GM21515 (cell line): ENCODE data around the gene MYL6B.
A peak's percentile ranks its signal among the peaks of the same experiment; 100 is the strongest.
"Not testable (repeated sequence)": the region's sequence is repeated elsewhere in the genome, so short reads cannot be mapped to it uniquely, and the experiment has no call there.

Experiments used
- ATAC-seq: cut with Tn5 transposase; IDR thresholded peaks from one replicate; pipeline ENCODE4 v1.9.1; 2021; ENCODE audit not compliant: unreplicated experiment

Gene MYL6B

DNA sequence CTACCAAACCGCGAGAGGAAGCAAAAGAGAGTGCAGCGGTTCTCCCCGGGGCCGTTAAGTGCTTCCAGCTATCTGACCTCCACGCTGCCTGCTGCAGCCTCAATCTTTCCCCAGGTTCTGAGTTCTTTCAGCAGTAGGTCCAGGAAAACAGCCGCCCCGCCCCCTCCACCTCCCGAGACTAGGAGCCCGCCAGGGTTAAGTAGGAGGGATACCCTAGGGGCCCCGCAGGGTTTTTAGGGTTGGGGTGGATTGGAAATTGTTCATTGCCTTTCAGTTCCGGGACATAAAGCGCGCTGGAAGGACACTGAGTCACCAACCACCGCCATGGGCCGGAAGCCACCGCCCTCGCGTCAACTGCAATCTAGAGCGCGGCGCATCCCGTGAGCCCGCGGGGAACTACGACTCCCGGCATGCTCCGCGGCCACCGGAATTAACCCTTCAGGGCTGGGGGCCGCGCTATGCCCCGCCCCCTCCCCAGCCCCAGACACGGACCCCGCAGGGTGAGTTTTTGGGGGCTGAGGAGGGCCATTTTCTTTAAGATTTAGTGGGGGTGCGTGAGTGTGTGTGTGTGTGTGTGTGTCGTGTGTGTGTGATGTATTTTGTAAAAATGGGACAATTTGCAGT, at the start of gene MYL6B:
Gene MYL6B, plus strand, starts transcription at position 456 of the 624 bp plus-strand sequence. CDS start 1,332 bp downstream, outside the sequence.
- peak; percentile 84 for ATAC-seq

DNA sequence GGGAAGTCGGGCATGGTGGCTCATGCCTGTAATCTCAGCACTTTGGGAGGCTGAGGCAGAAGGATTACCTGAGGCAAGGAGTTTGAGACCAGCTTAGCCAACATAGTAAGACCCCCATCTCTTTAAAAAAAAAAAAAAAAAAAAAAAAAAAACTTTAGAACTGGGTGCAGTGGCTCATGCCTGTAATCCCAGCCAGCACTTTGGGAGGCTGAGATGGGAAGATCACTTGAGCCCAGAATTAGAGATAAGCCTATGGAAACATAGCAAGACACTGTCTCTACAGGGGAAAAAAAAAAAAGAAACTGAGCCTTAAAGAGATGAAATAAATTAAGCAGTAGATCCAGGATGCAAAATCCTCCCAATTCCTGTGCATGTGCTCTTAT, 49.7 kb upstream of the MYL6B start:
- ATAC-seq: no peak

DNA sequence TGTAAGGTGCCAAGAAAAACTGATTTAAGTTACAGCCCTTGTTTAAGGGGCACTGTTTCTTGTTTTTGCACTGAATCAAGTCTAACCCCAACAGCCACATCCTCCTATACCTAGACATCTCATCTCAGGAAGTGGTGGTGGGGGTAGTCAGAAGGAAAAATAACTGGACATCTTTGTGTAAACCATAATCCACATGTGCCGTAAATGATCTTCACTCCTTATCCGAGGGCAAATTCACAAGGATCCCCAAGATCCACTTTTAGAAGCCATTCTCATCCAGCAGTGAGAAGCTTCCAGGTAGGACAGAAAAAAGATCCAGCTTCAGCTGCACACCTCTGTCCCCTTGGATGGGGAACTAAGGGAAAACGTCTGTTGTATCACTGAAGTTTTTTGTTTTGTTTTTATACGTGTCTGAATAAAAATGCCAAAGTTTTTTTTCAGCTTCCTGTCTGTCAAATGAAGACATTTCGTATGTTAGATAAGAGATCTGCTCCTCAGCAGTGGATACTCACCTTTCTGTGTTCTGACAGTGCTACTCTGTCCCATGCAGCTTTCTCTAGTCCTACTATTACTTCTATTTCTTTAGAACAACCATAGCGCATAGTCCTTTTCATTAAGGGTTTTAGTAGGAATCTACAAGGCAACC, 49.2 kb upstream of the MYL6B start:
- ATAC-seq: no peak

DNA sequence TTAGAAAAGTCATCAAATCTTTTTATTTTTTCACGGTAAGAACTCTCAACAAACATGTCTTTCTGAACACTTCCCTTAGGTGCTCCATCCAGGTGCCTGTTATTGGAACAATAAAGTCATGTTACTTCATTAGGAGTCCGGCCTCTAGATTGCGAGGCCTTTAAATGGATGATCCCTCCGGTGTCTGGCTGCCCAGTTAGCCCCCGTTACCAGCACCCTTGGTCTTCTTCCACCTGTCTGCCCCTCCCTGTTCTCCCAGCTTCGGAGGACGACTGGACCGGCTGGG, 48.6 kb upstream of the MYL6B start:
- no peak for ATAC-seq

DNA sequence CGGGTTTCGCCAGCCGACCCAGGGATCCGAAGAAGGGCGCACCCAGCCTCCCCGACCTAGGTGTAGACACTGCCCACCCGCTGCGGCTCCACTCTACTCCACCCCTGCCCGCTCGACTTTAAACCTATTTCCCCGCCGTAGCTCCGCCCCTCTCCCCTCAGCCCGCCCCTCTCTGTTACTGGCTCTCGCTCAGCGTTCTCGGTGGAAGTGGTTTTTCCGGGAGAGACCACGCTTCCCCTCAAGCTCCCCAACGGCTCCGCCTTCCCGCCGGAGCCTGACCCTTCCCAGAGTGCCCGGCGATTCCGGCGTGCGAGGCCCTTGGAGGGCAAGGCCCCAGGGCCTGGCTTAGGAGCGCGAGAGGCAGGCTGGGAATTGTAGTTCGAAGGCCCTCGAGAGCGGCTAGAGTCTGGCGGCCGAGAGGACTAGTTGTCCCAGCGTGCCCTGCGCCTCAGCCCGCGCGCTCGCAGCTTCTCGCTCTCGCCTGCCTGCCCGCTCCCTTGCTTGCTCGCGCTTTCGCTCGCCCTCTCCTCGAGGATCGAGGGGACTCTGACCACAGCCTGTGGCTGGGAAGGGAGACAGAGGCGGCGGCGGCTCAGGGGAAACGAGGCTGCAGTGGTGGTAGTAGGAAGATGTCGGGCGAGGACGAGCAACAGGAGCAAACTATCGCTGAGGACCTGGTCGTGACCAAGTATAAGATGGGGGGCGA, 48.1 kb upstream of the MYL6B start, which contains the start of gene PA2G4:
Gene PA2G4, plus strand, starts transcription at position 451 of the 706 bp plus-strand sequence. Its CDS starts 179 bp downstream, at position 630.
- peak; percentile 93 for ATAC-seq

DNA sequence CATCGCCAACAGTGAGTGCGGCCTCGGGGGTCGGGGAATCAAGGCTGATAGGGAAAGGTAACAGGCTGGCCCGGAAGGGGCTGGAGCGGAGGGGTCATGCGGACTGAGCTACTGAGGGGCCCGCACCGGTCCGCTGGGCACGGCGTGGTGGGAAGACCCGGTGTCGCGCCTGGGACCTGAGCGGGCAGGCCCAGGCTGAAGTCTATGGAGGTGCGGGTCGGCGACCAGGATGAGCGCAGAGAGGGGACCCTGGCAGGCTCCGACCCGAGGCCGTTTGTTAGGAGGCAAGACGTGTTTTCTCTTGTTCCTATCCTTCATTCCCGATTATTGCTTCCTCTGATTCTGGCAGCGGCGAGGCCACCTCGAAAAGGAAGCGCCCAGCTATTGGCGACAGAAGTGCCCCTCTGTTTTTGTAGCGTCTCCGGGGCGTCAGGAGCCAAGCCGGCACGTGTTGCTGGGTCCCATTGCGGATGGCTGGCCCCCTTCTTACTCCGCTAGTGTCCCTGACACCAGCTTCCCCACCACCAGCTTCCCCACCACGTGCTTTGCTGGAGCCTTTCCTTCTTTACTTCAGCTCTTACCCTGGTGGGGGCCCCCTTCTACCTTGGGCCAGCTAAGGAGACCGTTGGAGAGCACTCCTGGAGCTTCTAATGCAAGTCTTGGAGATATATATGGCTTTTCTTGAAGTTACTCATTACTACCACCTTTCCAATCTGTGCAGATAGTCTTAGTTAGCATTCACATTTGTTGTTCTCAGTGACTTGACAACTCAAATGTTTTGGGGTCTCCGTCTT, 47.4 kb upstream of the MYL6B start:
- ATAC-seq: no peak

DNA sequence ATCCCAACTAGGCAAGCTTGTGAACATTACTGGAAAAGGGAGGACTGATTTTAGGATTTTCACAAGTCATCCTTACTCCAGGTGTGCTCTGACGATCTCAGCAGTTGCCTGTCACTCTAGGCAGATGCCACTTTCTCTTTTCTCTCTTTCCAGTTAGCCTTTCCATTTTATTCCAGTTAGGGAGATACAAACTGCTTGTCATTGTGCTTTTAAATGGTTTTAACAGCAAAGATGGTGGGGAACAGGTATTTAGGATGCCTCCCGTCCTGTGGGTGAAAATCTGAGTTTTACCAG, 46.8 kb upstream of the MYL6B start:
- no peak for ATAC-seq

DNA sequence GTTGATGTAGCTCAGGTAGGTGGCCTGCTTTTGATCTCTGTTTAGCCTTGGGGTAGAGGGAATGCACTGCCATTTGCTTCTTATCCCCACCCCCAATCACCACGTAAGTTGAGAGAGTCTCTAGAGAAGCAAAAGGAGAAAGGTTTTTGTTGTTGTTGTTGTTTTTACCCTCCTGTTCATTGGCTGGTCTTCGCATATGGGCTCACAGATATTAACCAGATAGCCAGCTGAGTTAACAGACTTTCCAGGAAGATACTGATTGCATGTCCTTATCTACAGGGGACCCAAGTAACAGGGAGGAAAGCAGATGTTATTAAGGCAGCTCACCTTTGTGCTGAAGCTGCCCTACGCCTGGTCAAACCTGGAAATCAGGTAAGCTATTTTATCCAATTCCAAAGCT, 45.1 kb upstream of the MYL6B start:
- ATAC-seq: no peak

DNA sequence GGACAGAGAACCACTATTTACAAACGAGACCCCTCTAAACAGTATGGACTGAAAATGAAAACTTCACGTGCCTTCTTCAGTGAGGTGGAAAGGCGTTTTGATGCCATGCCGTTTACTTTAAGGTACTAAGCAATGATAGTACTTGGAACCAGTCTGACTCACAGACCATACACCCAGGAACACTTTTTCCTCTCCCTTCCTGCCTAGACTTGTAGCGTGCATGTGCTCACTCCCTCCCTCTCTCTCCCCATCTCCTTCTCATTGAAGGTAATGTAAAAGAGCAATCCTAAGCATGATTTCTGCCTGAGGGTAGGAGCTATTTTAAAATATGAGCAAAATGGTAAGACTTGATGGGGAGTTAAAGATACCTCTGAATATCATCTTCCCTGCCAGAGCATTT, 41.8 kb upstream of the MYL6B start:
- ATAC-seq: no peak

DNA sequence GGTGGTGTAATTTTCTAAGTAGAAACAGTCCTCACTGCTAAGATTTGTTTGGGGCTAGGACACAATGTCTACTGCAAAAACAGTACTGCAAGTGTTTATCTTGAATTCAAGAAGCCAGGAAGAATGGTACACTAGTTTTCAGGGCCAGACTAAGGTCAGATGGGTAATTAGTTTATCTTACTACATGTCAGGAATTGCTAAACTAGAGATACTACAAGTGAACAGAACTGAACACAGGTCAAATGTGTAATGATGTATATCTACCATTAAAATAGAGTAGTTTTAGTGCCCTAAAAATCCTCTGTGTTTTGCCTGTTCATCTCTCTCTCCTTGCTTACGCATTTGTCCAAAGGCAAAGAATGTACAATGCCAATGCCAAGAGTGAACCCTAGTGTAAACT, 38.3 kb upstream of the MYL6B start:
- no peak for ATAC-seq

DNA sequence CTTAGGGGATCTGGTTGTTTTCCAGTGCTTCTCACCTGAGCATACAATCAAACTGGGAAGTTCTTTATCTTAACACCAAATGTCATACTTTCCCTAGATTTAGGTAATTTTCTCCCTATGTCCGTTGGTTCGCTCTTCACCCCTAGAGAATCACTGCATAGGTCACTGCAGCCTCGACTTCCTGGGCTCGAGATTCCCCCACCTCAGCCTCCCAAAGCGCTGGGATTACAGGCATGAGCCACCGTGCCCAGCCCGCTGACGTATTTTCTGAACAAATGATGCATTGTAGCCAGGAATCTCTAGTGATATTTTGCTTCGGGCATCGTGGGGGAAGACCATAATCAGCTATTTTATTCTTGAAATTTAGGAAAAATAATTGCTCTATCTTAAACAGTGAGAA, 37.1 kb upstream of the MYL6B start:
- no peak for ATAC-seq

DNA sequence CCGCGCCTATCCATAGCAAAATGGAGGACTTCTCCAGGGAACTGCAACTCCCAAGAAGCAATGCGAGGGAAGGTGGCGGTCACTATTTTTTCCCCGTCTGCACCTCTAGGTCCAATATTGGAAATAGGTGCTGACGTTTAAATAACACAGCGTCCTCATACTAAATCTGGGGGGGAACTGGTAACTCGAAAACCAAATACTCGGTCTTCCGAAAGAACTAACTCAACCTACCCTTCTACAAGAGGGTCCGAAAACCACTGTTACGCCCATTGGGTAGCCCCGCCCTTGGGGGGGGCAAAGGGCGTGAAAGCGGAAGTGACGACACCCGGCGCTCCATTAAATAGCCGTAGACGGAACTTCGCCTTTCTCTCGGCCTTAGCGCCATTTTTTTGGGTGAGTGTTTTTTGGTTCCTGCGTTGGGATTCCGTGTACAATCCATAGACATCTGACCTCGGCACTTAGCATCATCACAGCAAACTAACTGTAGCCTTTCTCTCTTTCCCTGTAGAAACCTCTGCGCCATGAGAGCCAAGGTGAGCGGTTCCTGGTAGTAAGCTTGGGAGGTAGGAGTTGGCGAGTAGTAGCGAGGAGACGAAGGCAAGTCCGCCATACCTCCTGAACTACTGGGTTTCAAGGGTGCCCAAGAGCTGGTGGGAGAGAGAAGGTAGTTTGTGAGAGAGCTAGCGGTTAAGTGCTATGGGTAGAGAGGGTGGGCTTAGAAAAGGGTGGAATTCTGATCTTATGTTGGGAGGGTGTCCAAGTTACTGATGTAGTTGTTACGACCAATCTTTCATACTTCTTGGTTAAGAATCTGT, 35.9 kb upstream of the MYL6B start, which contains the start of gene RPL41:
Gene RPL41, plus strand, starts transcription at position 367 of the 815 bp plus-strand sequence.
- ATAC-seq: peak; percentile 35

DNA sequence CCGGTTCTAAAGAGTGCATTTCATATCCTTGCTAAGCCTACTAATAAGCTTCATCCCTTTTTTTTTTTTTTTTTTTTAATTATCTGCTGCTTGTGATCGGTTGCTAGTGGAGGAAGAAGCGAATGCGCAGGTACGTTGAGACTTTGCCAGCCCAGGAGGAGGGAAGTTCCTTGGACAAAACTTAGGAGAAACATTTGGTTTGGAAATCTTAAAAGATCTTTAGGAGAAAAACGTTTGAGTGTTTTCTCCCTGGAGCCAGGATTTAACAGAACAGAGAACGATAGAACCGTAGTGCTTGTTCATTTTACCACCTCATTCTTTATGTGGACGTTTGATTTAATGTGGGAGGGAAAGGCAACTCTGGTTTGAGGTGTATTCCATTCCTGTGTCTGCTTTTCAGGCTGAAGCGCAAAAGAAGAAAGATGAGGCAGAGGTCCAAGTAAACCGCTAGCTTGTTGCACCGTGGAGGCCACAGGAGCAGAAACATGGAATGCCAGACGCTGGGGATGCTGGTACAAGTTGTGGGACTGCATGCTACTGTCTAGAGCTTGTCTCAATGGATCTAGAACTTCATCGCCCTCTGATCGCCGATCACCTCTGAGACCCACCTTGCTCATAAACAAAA, 35.2 kb upstream of the MYL6B start:
- not testable (repeated sequence) for ATAC-seq

DNA sequence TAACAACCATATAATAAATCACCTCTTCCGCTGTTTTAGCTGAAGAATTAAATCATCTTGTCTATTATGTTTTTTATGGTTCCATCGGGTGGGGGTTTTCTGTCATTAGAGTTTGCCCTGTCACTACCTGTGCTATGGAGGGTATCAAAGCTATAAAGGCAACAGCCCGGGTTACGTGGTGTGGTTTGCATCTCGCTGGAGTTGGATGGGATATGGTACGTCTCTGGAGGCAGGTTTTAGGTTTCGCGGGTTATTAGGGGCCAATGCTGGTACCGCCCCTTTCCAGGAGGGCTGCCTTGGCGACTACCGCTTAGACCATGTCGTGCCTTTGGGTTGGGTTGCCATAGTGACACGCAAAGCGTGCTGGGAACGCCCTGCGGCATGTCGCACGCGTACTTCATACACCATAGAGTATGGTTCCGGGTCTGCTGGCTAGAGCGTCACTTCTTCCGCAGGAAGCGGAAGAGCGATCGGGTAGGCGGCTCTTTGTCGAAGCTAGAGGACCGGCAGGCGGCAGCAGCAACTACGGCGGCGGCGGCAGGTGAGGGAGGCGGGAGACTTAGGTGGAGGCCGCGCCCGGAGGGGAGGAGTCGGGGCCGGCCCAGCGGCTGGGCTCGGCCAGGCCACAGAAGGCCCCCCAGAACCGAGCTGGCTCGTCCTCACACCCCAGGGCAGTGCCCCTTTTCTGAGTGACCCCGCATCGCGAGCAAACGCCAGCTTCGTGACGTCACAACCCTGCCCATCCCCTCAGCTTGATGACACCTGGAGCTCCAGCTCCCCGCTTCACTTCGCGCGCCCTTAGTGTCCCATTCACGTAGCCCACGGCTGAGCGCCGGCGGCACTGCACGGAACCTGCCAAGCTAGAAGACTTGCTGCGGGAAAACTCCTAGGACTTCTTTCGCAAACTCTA, 34.4 kb upstream of the MYL6B start, which contains the start of gene ZC3H10:
Gene ZC3H10, plus strand, starts transcription at position 489 of the 910 bp plus-strand sequence. CDS start 2,297 bp downstream, outside the sequence.
- peak; percentile 82 for ATAC-seq

DNA sequence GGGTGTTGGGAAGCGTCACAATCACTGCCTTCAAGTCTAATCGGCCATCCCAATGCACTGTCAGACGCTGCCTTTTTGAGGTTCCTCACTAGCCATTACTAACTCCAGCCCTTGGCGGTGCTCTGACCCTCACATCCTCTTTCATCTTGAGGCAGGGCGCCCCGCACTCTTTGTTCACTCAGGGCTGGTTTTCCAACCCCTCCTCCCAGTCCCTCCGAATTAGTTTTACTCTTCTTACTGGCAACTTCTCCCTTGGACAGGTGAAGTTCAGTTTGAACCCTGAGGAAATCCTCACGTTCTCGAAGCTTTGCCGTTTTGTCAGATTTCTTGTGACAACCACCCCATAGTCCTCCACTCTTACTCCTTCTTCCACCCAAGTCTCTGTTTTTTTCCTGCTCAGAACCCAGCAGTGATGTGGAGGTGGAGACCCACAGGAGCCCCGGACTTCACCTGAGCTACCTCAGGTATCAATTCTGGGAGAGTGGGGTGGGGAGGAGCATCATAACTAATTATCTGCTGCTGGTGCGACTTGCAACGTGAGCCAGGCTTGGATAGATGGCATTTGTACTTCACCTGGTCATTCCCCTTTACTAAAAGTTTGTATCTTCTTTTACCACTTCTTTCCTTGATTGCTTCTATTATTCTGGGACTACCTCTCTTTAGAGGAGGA, 33.6 kb upstream of the MYL6B start:
- no peak for ATAC-seq

DNA sequence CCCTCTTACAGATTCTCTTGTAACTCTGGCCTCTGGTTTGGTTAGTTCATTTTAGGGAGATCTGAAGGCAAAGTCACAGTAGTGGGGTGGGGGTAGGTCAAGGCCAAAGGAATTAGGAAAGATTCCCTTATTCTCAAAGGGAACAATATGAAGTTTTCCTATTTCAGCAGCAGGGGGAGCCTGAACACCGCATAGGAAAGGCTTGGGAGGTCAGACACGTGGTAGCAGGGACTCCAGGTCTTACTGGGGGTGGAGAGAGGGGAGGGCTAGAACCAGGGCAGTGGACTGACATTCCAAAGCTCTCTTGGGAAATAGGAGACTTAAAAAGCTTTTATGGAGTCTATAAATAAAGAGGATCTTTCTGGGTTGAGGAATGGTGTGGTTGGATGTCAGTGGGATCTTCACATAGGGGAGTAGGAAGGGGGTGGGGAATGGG, 33.0 kb upstream of the MYL6B start:
- no peak for ATAC-seq

DNA sequence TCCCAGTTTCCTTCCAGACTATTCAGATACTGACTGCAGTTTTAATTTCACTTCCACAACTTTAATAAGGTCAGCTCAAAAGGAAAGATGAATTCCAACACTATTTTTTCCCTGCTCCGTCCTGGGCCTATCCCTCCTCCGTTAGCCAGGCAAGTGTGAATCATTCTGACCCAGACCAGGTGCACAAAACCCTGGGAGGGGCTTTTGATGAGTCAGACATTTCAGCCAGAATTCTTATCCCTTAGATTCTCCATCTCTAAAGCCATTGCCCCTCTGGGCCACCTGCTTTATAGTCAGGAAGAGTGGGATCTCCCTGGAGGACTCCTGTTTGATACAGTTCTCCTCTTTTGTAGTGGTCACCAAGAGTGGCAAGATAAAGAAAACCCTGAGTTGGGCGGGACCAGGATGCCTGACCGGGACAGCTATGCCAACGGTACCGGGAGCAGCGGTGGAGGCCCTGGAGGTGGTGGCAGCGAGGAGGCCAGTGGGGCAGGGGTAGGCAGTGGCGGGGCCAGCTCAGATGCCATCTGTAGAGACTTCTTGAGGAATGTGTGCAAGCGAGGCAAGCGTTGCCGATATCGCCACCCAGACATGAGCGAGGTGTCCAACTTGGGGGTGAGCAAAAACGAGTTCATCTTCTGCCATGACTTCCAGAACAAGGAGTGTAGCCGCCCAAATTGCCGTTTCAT, 32.1 kb upstream of the MYL6B start:
- ATAC-seq: no peak
